Bone marrow (tissue), 2 donors: ENCODE data around the gene MAGI1.

ENCODE experiments used
- DNase-seq, 2 donors: peaks; one replicate each; lab custom pipeline; 2025; lab: John Stamatoyannopoulos, UW

The MAGI1 gene

GRCh38 chr3:65479990-65480389, 558.7 kb downstream of the MAGI1 start:
- DNase-seq = no peak

- no peak for DNase-seq
These were observed 559.9 kb downstream of the MAGI1 start for GRCh38 chr3:65478551-65479500.

GRCh38 chr3:65473736-65474135, 565.0 kb downstream of the MAGI1 start:
- no peak for DNase-seq

- DNase-seq = no peak
These were observed 566.2 kb downstream of the MAGI1 start for GRCh38 chr3:65472501-65472900.

- DNase-seq = no peak
These were observed 572.3 kb downstream of the MAGI1 start for GRCh38 chr3:65466300-65466988.

GRCh38 chr3:65449841-65450428, 588.8 kb downstream of the MAGI1 start:
- DNase-seq = no peak

- no peak for DNase-seq
These were observed 590.6 kb downstream of the MAGI1 start for GRCh38 chr3:65448120-65448519.

GRCh38 chr3:65445573-65446169, 593.0 kb downstream of the MAGI1 start:
- no peak for DNase-seq

- no peak for DNase-seq
These were observed 594.3 kb downstream of the MAGI1 start for GRCh38 chr3:65444447-65444815.

- no peak for DNase-seq
These were observed 594.8 kb downstream of the MAGI1 start for GRCh38 chr3:65443739-65444446.

- DNase-seq = no peak
These were observed 599.0 kb downstream of the MAGI1 start for GRCh38 chr3:65439641-65440284.

- no peak for DNase-seq
These were observed 600.1 kb downstream of the MAGI1 start for GRCh38 chr3:65438612-65439011.

- no peak for DNase-seq
These were observed 600.6 kb downstream of the MAGI1 start for GRCh38 chr3:65438096-65438495.

GRCh38 chr3:65436580-65436979, 602.1 kb downstream of the MAGI1 start:
- no peak for DNase-seq

- DNase-seq = no peak
These were observed 605.2 kb downstream of the MAGI1 start for GRCh38 chr3:65433480-65433879.

GRCh38 chr3:65432388-65433003, 606.2 kb downstream of the MAGI1 start:
- DNase-seq = no peak

GRCh38 chr3:65425880-65426279, 612.8 kb downstream of the MAGI1 start:
- DNase-seq = no peak

GRCh38 chr3:65422154-65422553, 616.6 kb downstream of the MAGI1 start:
- DNase-seq = no peak

GRCh38 chr3:65419233-65419632, 619.5 kb downstream of the MAGI1 start:
- no peak for DNase-seq

GRCh38 chr3:65413891-65414290, 624.8 kb downstream of the MAGI1 start:
- DNase-seq = no peak

GRCh38 chr3:65412588-65412987, 626.1 kb downstream of the MAGI1 start:
- DNase-seq = no peak
